HG02610 (cell line): Measurements from ENCODE around the gene TMEM59.

Experiments
- ATAC-seq: cut with Tn5 transposase; IDR thresholded peaks from one replicate; pipeline ENCODE4 v1.9.1; 2021; ENCODE audit warnings: mild to moderate bottlenecking, moderate library complexity; ENCODE audit not compliant: unreplicated experiment

Gene TMEM59

GRCh38 chr1:53986458-53986857 is 66.5 kb downstream of the TMEM59 start:
- no peak for ATAC-seq

GRCh38 chr1:53984726-53985125 is 68.3 kb downstream of the TMEM59 start:
- no peak for ATAC-seq

- no peak for ATAC-seq
These were observed 70.3 kb downstream of the TMEM59 start for GRCh38 chr1:53982763-53983104.

- no peak for ATAC-seq
These were observed 70.8 kb downstream of the TMEM59 start for GRCh38 chr1:53982034-53982762.

- no peak for ATAC-seq
These were observed 71.8 kb downstream of the TMEM59 start for GRCh38 chr1:53981220-53981619.

- no peak for ATAC-seq
These were observed 73.1 kb downstream of the TMEM59 start for GRCh38 chr1:53979712-53980450.
